ENCODE results near the gene CX3CR1.

CX3CR1 gene

GRCh38 chr3:39294446-39295183, 14.8 kb upstream of the CX3CR1 start:
- peak in 1 of 10 donors; percentile 63 for DNase-seq
- intact Hi-C loops (cut with DNase I), result loop anchor here (5.0 kb wide), 1 partner anchor 187 kb away; the partner anchor contains the start of genes GORASP1 and TTC21A

- intact Hi-C loops (cut with DNase I), result loop anchor here (5.0 kb wide), 1 partner anchor 186 kb away; the partner anchor contains the start of genes GORASP1 and TTC21A
- no peak for DNase-seq
These were observed 13.1 kb upstream of the CX3CR1 start for GRCh38 chr3:39292961-39293360.

GRCh38 chr3:39291903-39292329, 12.1 kb upstream of the CX3CR1 start:
- DNase-seq, result peak in 9 of 10 donors; percentile 27 to 94 (median 80)
- intact Hi-C loops (cut with DNase I), result loop anchor here (5.0 kb wide), 1 partner anchor 185 kb away; the partner anchor contains the start of genes GORASP1 and TTC21A

- intact Hi-C loops (cut with DNase I), result loop anchor here (5.0 kb wide), 1 partner anchor 183 kb away; the partner anchor contains the start of genes GORASP1 and TTC21A
- no peak for DNase-seq
These were observed 10.4 kb upstream of the CX3CR1 start for GRCh38 chr3:39290255-39290654.

GRCh38 chr3:39289107-39289506, 9.3 kb upstream of the CX3CR1 start:
- no peak for DNase-seq
- intact Hi-C loops (cut with DNase I), result loop anchor here (5.0 kb wide), 1 partner anchor 82 kb away; no protein-coding TSS in a partner anchor

GRCh38 chr3:39288300-39288808, 8.5 kb upstream of the CX3CR1 start:
- DNase-seq, result peak; percentile 57 to 96 (median 80)
- intact Hi-C loops (cut with DNase I), result loop anchor here (1.0 to 5.0 kb wide), 3 partner anchors 81 to 162 kb away; no protein-coding TSS in a partner anchor

GRCh38 chr3:39287216-39288164, 7.7 kb upstream of the CX3CR1 start:
- DNase-seq, result no peak
- intact Hi-C loops (cut with DNase I), result loop anchor here (1.0 to 5.0 kb wide), 3 partner anchors 80 to 161 kb away; no protein-coding TSS in a partner anchor

- intact Hi-C loops (cut with DNase I), result loop anchor here (5.0 kb wide), 1 partner anchor 79 kb away; no protein-coding TSS in a partner anchor
- DNase-seq, result no peak
These were observed 6.9 kb upstream of the CX3CR1 start for GRCh38 chr3:39286771-39287170.

GRCh38 chr3:39285332-39285731, 5.5 kb upstream of the CX3CR1 start:
- no peak for DNase-seq
- intact Hi-C loops (cut with DNase I), result loop anchor here (5.0 kb wide), 1 partner anchor 78 kb away; no protein-coding TSS in a partner anchor

- DNase-seq, result no peak
- intact Hi-C loops (cut with DNase I), result no loop called here
These were observed 4.6 kb upstream of the CX3CR1 start for GRCh38 chr3:39284457-39284881.

- no peak for DNase-seq
- intact Hi-C loops (cut with DNase I), result no loop called here
These were observed 2.2 kb upstream of the CX3CR1 start for GRCh38 chr3:39282057-39282456.

- peak in 1 of 10 donors; percentile 60 for DNase-seq
- intact Hi-C loops (cut with DNase I), result no loop called here
These were observed 1.7 kb upstream of the CX3CR1 start for GRCh38 chr3:39281533-39281932.

GRCh38 chr3:39280571-39280970, 735 bp upstream of the CX3CR1 start:
- no peak for DNase-seq
- intact Hi-C loops (cut with DNase I), result no loop called here

- intact Hi-C loops (cut with DNase I), result no loop called here
- DNase-seq, result no peak
These were observed 1.3 kb downstream of the CX3CR1 start for GRCh38 chr3:39278616-39278935.

- intact Hi-C loops (cut with DNase I), result no loop called here
- no peak for DNase-seq
These were observed 1.8 kb downstream of the CX3CR1 start for GRCh38 chr3:39277893-39278615.

- no peak for DNase-seq
- intact Hi-C loops (cut with DNase I), result no loop called here
These were observed 3.1 kb downstream of the CX3CR1 start for GRCh38 chr3:39276746-39277145.

- DNase-seq, result no peak
- intact Hi-C loops (cut with DNase I), result no loop called here
These were observed 3.8 kb downstream of the CX3CR1 start for GRCh38 chr3:39275963-39276593.

GRCh38 chr3:39275052-39275451, 4.8 kb downstream of the CX3CR1 start:
- intact Hi-C loops (cut with DNase I), result no loop called here
- DNase-seq, result no peak

- no peak for DNase-seq
These were observed 6.7 kb downstream of the CX3CR1 start for GRCh38 chr3:39273119-39273518.

More at GRCh38 chr3:39273119-39273518, 6.7 kb downstream of the CX3CR1 start:
- intact Hi-C loops (cut with DNase I), result no loop called here
